Mucosa of descending colon (tissue), 3 donors: Measurements from ENCODE around the gene FGF3. TPM values are rescaled to one million over a fixed set of nuclear protein-coding genes. Genes with fewer than 3 reads are reported as not detected.

Source experiments
- ATAC-seq: fragments of 200-7000 bp; cut with Tn5 transposase; one replicate; pipeline ENCODE4 v1.9.1; 2020; ENCODE audit warnings: mild to moderate bottlenecking, moderate library complexity
- DNase-seq, 3 donors: peaks; one replicate each; pipeline ENCODE4 v3.0.0-alpha.2; 2020
- H3K36me3 ChIP-seq: fragments of 200-600 bp; one replicate; pipeline ENCODE4 v1.8.0; 2021; ENCODE audit warnings: low read depth, mild to moderate bottlenecking
- H3K4me1 ChIP-seq: fragments of 200-600 bp; one replicate; pipeline ENCODE4 v1.8.0; 2021; ENCODE audit warnings: low read depth, mild to moderate bottlenecking
- H3K4me3 ChIP-seq: fragments of 200-600 bp; one replicate; pipeline ENCODE4 v1.8.0; 2021; ENCODE audit warnings: mild to moderate bottlenecking
- H3K9me3 ChIP-seq: fragments of 200-600 bp; one replicate; pipeline ENCODE4 v1.8.0; 2021; ENCODE audit warnings: mild to moderate bottlenecking
- CTCF ChIP-seq: fragments of 200-600 bp; IDR thresholded peaks from one replicate; pipeline ENCODE4 v1.8.0; 2022; ENCODE audit warnings: antibody characterized with exemption, mild to moderate bottlenecking
- intact Hi-C, 2 donors: fragments of 100-400 bp; cut with DNase I in 1 of 2; cut with micrococcal nuclease in 1 of 2; formaldehyde crosslinking; loops; one replicate each; pipeline versions ENCODE4 v1.11.0 to v1.11.1; 2022; cut with DNase I, micrococcal nuclease
- total RNA-seq, 3 donors: library from RNA; stranded (reverse); fragmentation: NEBNext Ultra II Directional in 2 of 3; extraction: Animal tissue kit (Norgen Biotek cat#: 25700) in 2 of 3; gene quantifications; one replicate each; pipeline versions ENCODE4 v1.2.1 to v1.2.4, GENCODE V29; 2021 to 2023
- donor health status: DM: no; HTN: no; CAD: no; lungs with moderate emphysema.
- donor health status: DM: no; HTN: no; CAD: no.
- donor health status: DM: no; HTN: yes; CAD: no.

The FGF3 gene
- total RNA-seq, 3 donors from 2014 or later: not detected

DNA sequence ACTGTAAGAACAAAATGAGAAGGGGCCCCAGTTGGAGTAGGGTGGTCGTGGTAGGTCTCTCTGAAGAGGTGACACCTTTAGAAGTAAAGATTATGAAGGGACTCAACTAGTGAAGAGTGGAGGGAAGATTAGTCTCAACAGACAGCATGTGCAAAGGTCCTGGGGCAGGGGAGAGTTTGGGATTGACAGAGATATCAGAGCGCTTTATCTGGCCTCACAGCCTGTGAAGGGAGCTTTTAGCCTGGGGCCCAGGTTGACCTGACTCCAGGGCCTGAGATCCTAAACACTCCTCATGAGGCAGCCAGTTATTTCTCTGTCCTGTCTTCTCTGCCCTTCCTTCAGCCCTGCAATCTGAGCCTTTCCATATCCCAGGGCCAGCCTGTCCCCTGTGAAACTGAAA is 16.2 kb downstream of the FGF3 start:
- intact Hi-C loops: no loop called here
- Histone ChIP-seq H3K4me1 (no peaks in the 10 kb centered on the region), H3K36me3 (no peaks in the 10 kb centered on the region), H3K4me3 (no peak overlapping the region), H3K9me3 (peaks cover 2% of the 10 kb centered on the region)
- no peak for DNase-seq
- no peak for ATAC-seq
- TF ChIP-seq CTCF: no peak

DNA sequence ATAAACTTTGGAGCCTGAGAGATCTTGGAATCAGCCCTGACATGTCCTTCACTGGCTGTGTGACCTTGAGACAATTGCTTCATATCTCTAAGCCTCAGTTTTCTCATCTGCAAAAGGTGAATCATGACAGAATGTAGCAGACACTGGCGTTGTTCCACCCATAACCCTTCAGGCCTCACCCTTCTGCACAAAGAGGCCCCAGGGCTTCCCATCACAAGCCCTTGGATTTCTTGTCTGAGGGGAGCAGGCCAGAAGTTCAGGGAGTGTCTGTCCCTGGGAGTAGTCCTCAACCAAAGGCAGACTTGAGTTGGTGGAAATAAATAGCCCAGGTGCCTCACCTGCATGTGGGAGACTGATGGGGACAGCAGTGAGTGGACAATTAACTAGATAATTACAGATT is 16.6 kb downstream of the FGF3 start:
- intact Hi-C loops: no loop called here
- no peaks in the 10 kb centered on the region for H3K36me3 ChIP-seq
- no peak overlapping the region for H3K4me3 ChIP-seq
- DNase-seq (no peak), ATAC-seq (no peak)
- H3K4me1 ChIP-seq: no peaks in the 10 kb centered on the region
- peaks cover 2% of the 10 kb centered on the region for H3K9me3 ChIP-seq
- no peak for TF ChIP-seq CTCF

GRCh38 chr11:69801513-69802335 is 17.5 kb downstream of the FGF3 start:
- Histone ChIP-seq H3K36me3 (no peaks in the 10 kb centered on the region), H3K4me1 (no peaks in the 10 kb centered on the region), H3K4me3 (no peak overlapping the region), H3K9me3 (peaks cover 2% of the 10 kb centered on the region)
- intact Hi-C loops: no loop called here
- TF ChIP-seq CTCF: peak; percentile 49
- DNase-seq: peak in 2 of 3 donors; percentile 48 to 50
- ATAC-seq: no peak

DNA sequence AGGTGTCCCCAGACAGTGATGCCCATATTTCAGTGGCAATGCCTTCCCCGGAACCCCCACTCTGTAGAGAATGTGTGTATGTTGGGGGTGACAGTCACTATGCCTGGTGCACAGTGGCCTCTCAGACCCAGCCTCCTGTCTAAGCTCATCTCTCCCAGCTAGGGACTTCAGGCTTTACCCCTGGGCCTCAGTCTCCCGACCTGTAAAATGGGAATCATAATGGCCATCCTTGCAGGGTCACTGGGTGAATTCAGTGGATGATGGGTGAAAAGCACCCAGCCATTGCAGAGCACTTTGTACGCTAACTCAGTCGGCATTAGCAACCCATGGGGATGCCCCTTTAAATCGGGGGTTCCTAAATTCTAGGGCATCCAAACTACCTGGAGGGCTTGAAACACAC is 18.9 kb downstream of the FGF3 start:
- H3K9me3 ChIP-seq: peaks cover 2% of the 10 kb centered on the region
- ATAC-seq (no peak), DNase-seq (no peak)
- no peak for TF ChIP-seq CTCF
- H3K36me3 ChIP-seq: no peaks in the 10 kb centered on the region
- no peak overlapping the region for H3K4me3 ChIP-seq
- H3K4me1 ChIP-seq: no peaks in the 10 kb centered on the region
- intact Hi-C loops: no loop called here

- intact Hi-C loops: no loop called here
- peak in 1 of 3 donors; percentile 3 for DNase-seq
- TF ChIP-seq CTCF: no peak
- Histone ChIP-seq H3K36me3 (no peaks in the 10 kb centered on the region), H3K9me3 (peaks cover 2% of the 10 kb centered on the region), H3K4me3 (no peak overlapping the region), H3K4me1 (no peaks in the 10 kb centered on the region)
- peak; percentile 66 for ATAC-seq
Measured at GRCh38 chr11:69799582-69799981, 19.6 kb downstream of the FGF3 start.
